HG02840 (cell line): Measurements from ENCODE around the gene EPHX1.

Experiments
- ATAC-seq: cut with Tn5 transposase; IDR thresholded peaks from one replicate; pipeline ENCODE4 v1.9.1; 2021; ENCODE audit warnings: mild to moderate bottlenecking, moderate library complexity, moderate number of reproducible peaks; ENCODE audit not compliant: unreplicated experiment, low FRiP score

Gene EPHX1

GRCh38 chr1:225859151-225859550 is 49.2 kb downstream of the EPHX1 start:
- no peak for ATAC-seq

- ATAC-seq: no peak
Measured at GRCh38 chr1:225860107-225860506, 50.2 kb downstream of the EPHX1 start.

GRCh38 chr1:225860876-225861441 is 51.0 kb downstream of the EPHX1 start:
- ATAC-seq: no peak

GRCh38 chr1:225861834-225862580 is 52.1 kb downstream of the EPHX1 start:
- no peak for ATAC-seq

GRCh38 chr1:225862581-225862950 is 52.6 kb downstream of the EPHX1 start:
- no peak for ATAC-seq

- ATAC-seq: no peak
Measured at GRCh38 chr1:225863167-225863566, 53.2 kb downstream of the EPHX1 start.

- no peak for ATAC-seq
Measured at GRCh38 chr1:225865514-225865913, 55.6 kb downstream of the EPHX1 start.

- ATAC-seq: no peak
Measured at GRCh38 chr1:225866061-225866837, 56.3 kb downstream of the EPHX1 start.

- no peak for ATAC-seq
Measured at GRCh38 chr1:225866981-225867380, 57.1 kb downstream of the EPHX1 start.

- ATAC-seq: no peak
Measured at GRCh38 chr1:225868631-225869330, 58.9 kb downstream of the EPHX1 start.

GRCh38 chr1:225870911-225871310 is 61.0 kb downstream of the EPHX1 start:
- ATAC-seq: no peak

GRCh38 chr1:225871359-225872074 is 61.6 kb downstream of the EPHX1 start:
- ATAC-seq: no peak

- ATAC-seq: no peak
Measured at GRCh38 chr1:225872075-225872430, 62.1 kb downstream of the EPHX1 start.

- ATAC-seq: no peak
Measured at GRCh38 chr1:225873281-225873850, 63.4 kb downstream of the EPHX1 start.

- no peak for ATAC-seq
Measured at GRCh38 chr1:225874431-225874830, 64.5 kb downstream of the EPHX1 start.

GRCh38 chr1:225875044-225875815 is 65.3 kb downstream of the EPHX1 start:
- no peak for ATAC-seq

- ATAC-seq: no peak
Measured at GRCh38 chr1:225876900-225877510, 67.1 kb downstream of the EPHX1 start.

GRCh38 chr1:225877580-225877979 is 67.7 kb downstream of the EPHX1 start:
- no peak for ATAC-seq

- no peak for ATAC-seq
Measured at GRCh38 chr1:225878282-225878681, 68.4 kb downstream of the EPHX1 start.
